Left lobe of liver (tissue), 2 donors: ENCODE data around the gene INTS1. TPM values are rescaled to one million over a fixed set of nuclear protein-coding genes. Genes with fewer than 3 reads are reported as not detected.

Source experiments
- ATAC-seq: fragments of 200-7000 bp; cut with Tn5 transposase; one replicate; pipeline ENCODE4 v1.9.1; 2020; ENCODE audit warnings: mild to moderate bottlenecking, moderate library complexity
- DNase-seq: peaks from one replicate; pipeline ENCODE4 v3.0.0-alpha.2; 2020; ENCODE audit warnings: low spot score
- total RNA-seq: library from RNA; stranded (reverse); gene quantifications from one replicate; pipeline ENCODE4 v1.2.1, GENCODE V29; 2021
- donor health status: DM: no; HTN: no; CAD: no; lungs with moderate emphysema.
- donor health status: DM: no; HTN: yes; CAD: no.

Gene INTS1
- total RNA-seq, 1 donor from 2014 or later: 55.5 TPM

- ATAC-seq (no peak), DNase-seq (no peak)
Measured at GRCh38 chr7:1492221-1492620, 12.0 kb downstream of the INTS1 start.

GRCh38 chr7:1490837-1491236, 13.4 kb downstream of the INTS1 start:
- no peak for DNase-seq
- ATAC-seq: no peak

- DNase-seq (no peak), ATAC-seq (no peak)
Measured at GRCh38 chr7:1489336-1489735, 14.9 kb downstream of the INTS1 start.

GRCh38 chr7:1488016-1488415, 16.2 kb downstream of the INTS1 start:
- ATAC-seq (peak; percentile 42), DNase-seq (no peak)

- no peak for DNase-seq
Measured at GRCh38 chr7:1487466-1487865, 16.7 kb downstream of the INTS1 start.

GRCh38 chr7:1486571-1486970, 17.6 kb downstream of the INTS1 start:
- DNase-seq (no peak), ATAC-seq (no peak)

More at GRCh38 chr7:1487466-1487865, 16.7 kb downstream of the INTS1 start:
- ATAC-seq: no peak

GRCh38 chr7:1485156-1485555, 19.0 kb downstream of the INTS1 start:
- DNase-seq (no peak), ATAC-seq (no peak)

- DNase-seq: no peak
- no peak for ATAC-seq
Measured at GRCh38 chr7:1484569-1484968, 19.6 kb downstream of the INTS1 start.

- DNase-seq: no peak
- no peak for ATAC-seq
Measured at GRCh38 chr7:1483536-1484505, 20.4 kb downstream of the INTS1 start.

- DNase-seq (no peak), ATAC-seq (no peak)
Measured at GRCh38 chr7:1483079-1483478, 21.1 kb downstream of the INTS1 start.

- no peak for DNase-seq
- ATAC-seq: no peak
Measured at GRCh38 chr7:1481300-1481699, 22.9 kb downstream of the INTS1 start.

GRCh38 chr7:1480670-1481069, 23.5 kb downstream of the INTS1 start:
- ATAC-seq (no peak), DNase-seq (no peak)

- no peak for ATAC-seq
Measured at GRCh38 chr7:1479287-1479686, 24.9 kb downstream of the INTS1 start.

GRCh38 chr7:1478480-1478879, 25.7 kb downstream of the INTS1 start:
- DNase-seq: no peak
- no peak for ATAC-seq

More at GRCh38 chr7:1479287-1479686, 24.9 kb downstream of the INTS1 start:
- DNase-seq: no peak

GRCh38 chr7:1476859-1477258, 27.3 kb downstream of the INTS1 start:
- DNase-seq (no peak), ATAC-seq (no peak)

GRCh38 chr7:1475991-1476390, 28.2 kb downstream of the INTS1 start:
- DNase-seq: no peak
- no peak for ATAC-seq

GRCh38 chr7:1475393-1475792, 28.8 kb downstream of the INTS1 start:
- ATAC-seq (no peak), DNase-seq (no peak)

- ATAC-seq: no peak
- no peak for DNase-seq
Measured at GRCh38 chr7:1474736-1475135, 29.5 kb downstream of the INTS1 start.

GRCh38 chr7:1473864-1474512, 30.2 kb downstream of the INTS1 start:
- ATAC-seq (peak; percentile 89), DNase-seq (peak; percentile 84)

GRCh38 chr7:1470901-1471300, 33.3 kb downstream of the INTS1 start:
- DNase-seq: no peak

GRCh38 chr7:1468643-1469298, 35.4 kb downstream of the INTS1 start:
- no peak for ATAC-seq
- no peak for DNase-seq

More at GRCh38 chr7:1470901-1471300, 33.3 kb downstream of the INTS1 start:
- no peak for ATAC-seq
